GM20431 (cell line): ENCODE data around the gene VRK1.

ENCODE experiments used
- in situ Hi-C: fragments of 300-500 bp; cut with MseI, MboI; formaldehyde crosslinking; loops from one replicate; pipeline ENCODE4 v1.15.0; 2020; ENCODE audit warnings: low sequenced_read_pairs; ENCODE audit not compliant: unreplicated experiment

VRK1 gene

DNA sequence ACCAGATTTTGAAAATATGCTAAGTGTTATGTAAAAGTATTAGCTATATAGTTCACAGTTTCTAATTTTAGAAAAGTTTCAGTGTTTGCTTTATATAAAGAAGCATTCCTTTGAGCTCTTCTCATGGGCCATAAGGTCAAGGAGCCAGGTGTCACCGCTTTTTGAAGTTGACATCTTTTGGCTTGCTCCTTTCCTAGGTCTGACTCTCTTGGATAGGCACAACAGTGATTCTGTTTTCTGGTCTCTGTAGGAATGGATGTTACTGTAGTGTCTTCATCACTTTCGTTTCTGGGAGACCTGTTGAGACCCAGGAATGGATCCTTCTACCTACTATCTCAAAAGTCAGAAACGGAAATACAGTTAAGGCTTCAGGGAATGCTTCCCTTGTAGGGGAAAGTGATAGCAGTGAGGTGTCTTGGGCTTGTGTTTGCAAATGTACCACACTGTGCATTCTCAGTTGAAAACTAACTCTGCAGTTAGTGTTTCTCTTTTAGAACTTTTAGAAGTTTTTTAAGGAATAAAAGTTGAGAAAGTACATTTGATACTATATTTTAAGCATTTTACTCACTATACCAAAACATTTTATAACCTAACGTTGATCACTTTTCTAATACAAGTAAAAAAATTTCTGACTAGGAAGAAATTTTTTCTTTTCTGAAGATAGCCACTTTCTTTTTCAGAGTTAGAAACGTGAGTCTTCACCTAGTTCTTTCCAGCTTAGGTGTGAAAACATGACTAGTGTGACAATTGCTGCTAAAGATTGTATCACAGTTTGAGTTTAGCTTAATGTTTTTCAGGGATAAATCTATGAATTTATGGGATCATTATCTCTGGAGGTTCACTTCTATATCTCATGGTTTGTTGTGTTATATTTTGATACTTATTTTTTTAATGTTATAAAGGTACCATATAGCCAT is 20.8 kb downstream of the VRK1 start:
- in situ Hi-C loops: no loop called here

DNA sequence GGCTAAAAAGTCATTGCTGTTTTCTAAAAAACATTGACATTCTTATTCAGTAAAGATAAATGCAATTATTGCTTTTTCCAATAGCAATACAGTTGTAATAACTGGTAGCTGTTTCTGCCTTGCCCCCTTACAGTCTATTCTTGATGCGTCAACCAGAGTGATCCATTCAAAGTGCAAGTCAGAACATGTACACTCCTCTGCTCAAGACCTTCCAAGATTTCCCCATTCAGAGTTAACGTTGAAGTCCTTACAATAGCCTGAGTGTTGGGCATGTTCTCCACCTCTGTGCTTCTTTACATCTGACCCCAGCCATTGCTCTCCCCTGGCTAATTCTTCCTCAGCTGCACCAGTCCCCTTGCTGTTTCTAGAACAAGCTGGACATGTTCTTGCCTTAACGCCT is 24.3 kb downstream of the VRK1 start:
- in situ Hi-C loops: no loop called here

DNA sequence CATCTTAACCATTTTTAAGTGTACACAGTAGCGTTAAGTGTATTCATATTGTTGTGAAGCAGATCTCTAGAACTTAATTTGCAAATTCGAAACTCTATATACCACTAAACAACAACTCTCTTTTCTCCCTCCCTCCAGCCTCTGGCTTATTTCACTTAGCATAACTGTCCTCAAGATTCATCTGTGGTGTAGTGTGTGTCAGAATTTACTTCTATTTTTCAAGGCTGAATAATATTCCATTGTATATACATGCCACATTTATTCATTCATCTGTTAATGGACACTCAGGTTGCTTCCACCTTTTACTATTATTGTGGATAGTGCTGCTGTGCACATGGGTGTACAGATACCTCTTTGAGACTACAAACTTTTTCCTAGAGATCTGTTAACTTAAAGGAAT is 26.5 kb downstream of the VRK1 start:
- in situ Hi-C loops: no loop called here

DNA sequence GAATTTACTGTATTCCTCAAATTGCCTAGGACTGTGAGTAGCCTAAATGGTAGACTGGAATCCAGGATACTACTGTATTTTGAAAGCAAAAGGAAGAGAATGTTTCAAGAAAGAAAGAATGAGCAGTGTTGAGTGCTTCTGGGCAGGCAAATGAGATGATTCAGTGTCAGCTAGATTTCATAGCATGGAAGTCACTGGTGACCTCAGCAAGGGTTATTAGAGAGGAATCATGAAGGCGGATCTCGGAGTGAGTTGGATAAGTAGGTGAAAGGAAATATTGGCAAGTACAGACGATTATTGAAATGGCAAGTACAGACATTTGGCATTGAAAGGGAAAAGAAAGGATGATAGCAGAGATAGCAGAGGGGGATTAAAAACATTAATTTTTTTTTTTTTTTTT is 27.1 kb downstream of the VRK1 start:
- in situ Hi-C loops: no loop called here

DNA sequence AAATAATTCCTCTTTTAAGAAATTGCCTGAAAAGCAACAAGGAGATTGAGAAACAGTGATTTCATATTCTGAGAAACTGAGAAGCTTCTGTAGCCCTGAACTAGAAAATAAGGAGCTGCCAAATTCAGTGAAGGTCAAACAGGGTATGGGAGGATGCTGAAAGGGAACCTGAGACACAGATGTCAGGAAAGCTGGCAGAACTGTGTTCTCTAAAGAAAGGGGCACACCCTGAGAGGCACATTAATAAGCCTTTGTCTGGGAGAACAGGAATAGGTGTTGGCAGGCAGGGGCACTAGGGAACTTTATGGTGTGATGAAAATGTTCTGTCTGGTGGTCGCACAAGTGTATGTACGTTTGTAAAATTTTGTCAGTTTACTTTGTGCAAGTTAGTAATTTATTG is 29.6 kb downstream of the VRK1 start:
- in situ Hi-C loops: no loop called here

DNA sequence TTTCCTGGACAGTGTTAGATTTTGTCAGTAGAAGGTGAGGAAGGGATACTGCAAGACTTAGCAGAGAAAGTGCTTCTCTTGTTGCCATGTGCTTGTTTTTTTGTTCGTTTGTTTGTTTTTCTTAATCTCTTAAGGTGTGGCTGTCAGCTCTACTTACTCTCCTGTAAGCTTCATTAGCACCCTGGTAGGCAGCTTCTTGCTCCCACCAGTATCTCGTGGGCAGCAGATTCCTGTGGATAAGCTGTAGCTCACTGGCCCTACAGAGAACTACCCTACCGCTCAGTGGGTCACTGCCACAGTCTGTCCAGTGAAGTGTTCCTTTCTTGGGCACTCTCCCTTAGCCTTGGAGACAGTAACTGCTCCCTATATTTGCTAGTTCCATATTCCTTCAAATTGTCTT is 30.1 kb downstream of the VRK1 start:
- in situ Hi-C loops: no loop called here

DNA sequence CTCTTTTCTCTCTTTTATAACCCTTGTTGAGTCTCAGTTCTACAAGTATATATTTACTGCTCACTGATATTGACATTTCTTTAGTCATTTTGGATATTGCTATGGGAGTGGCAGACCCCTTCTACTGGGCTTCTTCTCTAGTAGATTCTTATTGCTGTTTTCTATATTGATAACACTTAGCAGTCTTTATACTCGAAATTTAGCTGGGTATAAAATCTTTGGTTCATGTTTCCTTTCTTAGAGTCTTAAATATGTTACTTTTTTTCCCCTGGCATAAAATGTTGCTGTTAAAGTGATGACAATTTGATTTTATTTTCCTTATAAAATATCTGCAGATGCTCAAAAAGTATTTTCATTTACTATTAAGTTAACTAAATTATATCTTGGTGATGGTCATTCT is 32.6 kb downstream of the VRK1 start:
- in situ Hi-C loops: no loop called here

DNA sequence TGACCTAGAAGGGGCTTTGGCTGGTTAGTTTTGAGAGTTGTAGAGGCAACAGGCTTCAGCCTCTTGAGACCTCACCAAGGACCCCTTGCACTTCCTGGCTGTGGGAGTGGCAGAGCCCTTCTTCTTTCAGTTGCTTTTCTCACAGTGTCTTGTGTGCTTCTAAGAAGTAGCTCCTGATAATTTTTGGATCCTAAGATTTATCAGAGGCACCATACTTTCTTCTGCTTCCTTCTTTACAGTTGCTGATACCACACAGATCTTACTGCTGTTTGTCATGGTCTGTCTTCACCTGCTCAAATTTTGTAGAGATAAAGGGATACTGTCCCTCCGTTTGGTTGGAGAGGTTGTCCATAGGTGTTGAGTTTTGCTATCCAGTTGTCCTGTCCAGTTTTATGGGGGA is 33.8 kb downstream of the VRK1 start:
- in situ Hi-C loops: no loop called here

DNA sequence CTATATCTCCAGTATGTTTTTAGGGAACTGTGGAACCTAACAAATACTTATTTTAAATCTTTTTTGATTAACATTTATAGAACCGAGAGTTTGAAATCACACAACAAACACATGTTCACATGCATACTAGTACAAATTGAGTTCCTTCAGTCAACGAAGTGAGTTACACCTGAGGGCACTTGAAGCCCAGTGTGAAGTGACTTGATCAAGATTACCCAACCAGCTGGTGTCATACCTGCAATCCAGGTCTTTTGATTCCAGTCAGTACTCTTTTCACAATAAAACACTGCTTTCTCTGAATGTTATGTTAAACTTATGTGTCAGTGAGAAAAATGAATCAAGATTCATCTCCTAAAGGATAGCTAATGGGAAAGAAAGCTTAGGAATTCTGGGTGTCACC is 35.2 kb downstream of the VRK1 start:
- in situ Hi-C loops: no loop called here

DNA sequence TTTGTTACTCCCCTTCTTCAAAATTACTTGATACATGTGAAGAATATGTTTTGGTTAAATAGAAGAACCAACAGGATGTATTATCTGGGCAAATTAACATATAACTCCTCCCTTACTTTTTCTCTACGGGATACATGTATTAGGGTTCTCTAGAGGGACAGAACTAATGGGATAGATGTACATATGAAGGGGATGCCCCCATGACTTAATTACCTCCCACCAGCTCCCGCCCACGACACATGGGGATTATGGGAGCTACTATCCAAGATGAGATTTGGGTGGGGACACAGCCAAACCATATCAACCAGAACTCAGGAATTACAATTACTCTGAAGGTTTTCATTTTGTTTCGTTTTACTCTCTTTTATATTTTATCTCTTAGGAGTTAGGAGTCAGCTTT is 41.3 kb downstream of the VRK1 start:
- in situ Hi-C loops: no loop called here

DNA sequence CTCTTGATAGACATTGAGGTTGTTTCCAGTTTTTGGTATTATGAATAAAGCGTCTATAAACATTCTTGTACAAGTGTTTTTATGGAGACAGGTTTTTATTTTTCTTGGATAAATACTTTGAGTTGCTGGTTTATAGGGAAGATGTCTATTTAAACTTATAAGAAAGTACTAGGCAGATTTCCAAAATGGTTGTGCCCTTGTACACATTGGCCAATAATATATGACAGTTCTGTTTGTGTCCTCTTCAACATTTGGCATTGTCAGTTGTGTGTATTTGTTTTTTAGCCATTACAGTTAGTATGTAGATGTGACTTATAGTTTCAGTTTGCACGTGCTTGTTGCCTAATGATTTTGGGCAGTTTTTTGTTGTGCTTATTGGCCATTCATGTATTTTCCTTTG is 42.1 kb downstream of the VRK1 start:
- in situ Hi-C loops: no loop called here

DNA sequence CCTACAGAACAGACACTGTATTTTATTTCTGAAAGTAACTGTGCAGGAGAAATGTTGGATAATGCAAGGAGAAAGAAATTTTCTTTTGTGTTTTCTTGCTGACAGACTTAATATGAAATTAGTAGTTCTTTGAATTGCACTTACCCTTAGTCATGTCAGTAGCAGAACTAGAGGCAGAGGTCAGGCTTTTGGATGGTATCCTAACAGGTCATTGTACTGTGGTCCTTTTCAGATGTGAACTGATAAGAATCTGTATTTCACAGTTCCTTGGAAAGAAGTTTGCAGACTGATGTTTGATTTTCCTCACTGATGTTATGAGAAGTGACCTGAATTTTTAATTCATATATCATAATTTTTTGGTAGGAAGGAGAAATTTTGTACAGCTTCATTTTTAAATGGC is 46.0 kb downstream of the VRK1 start:
- in situ Hi-C loops: no loop called here

DNA sequence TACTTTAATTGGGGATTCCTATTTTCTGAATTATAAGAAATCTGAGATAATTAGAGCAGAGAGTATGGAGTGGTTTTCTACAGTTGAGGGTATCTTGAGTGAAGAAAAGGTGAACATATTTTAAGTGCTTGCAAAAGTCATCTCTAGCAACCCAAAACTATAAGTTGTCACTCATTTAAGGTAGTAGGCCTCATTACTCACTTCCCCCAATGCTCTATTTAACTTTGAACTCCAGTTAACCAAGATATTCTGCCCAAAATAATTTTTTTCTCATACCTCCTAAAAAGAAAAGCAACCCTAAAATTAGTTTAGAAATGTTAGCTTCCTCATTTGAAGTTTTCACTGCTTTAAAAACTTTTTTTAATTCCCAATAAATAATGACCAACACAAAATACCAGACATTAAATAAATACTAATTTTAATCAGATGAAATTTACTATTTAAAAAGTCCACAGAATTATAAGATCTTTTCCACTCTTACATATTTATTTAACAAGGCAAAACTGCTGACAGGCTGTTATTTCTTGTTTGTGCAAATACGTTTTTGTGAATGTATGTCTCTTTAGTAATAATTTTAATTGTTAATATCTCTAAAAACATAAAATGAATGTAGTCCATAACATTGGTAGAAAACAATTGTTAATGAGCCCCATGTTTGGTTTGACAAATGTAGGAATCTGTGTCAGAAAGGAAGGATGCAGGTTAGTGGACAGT is 47.8 kb downstream of the VRK1 start:
- in situ Hi-C loops: no loop called here

DNA sequence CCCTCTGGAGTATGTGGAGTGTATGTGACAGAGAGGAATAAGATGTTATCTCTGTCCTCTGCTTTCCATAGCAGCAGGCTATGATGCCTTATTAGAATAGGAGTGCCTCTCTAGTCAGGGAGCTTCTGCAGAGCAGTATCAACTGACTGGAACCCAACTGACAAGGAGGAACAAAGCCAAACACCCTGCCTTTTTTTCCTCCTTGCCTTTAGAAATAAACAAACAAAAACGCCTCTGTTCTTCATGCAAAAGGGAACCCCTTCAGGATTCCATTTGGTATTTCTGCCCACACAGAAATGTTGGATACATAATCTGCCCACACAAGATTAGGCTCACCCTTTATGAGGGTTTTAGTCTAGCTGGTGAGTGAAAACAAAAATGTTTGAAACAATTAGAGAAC is 50.3 kb downstream of the VRK1 start:
- in situ Hi-C loops: no loop called here

DNA sequence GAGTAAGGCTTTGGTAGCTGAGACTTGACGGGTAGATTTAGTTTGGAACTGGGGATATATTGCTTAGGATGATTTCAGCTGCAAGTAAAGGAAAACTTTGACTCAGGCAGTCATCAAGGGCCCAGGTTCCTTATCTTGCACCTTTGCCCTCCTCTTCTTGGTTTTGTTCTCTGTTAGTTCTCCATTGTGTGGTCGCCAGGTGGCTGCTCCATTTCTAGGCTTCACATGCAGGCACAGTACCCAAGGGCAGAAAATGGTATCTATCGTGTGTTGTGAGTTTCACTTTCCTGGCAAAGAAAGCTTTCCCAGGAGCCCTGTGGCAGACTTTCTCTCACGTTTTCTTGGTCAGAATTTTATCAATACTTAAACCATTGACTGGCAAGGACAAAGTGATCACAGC is 50.8 kb downstream of the VRK1 start:
- in situ Hi-C loops: no loop called here

DNA sequence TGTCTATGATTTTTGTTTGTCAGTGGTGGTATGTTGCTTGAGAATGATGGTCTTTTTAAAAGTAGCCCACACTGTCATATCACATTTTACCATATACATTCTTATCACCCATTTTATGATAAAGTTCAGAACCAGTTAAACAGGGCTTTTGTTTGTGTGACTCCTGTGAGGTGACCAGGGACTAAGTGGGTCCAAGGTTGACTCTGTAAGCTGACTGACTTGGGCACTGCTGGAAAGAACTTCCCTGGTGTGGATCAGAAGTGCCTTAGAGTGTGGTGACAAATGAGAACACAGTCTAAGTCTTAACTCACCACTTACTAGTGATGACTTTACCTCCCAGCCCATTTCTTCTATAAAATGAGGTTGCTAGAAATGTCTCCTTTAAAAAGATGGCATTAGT is 52.6 kb downstream of the VRK1 start:
- in situ Hi-C loops: no loop called here

DNA sequence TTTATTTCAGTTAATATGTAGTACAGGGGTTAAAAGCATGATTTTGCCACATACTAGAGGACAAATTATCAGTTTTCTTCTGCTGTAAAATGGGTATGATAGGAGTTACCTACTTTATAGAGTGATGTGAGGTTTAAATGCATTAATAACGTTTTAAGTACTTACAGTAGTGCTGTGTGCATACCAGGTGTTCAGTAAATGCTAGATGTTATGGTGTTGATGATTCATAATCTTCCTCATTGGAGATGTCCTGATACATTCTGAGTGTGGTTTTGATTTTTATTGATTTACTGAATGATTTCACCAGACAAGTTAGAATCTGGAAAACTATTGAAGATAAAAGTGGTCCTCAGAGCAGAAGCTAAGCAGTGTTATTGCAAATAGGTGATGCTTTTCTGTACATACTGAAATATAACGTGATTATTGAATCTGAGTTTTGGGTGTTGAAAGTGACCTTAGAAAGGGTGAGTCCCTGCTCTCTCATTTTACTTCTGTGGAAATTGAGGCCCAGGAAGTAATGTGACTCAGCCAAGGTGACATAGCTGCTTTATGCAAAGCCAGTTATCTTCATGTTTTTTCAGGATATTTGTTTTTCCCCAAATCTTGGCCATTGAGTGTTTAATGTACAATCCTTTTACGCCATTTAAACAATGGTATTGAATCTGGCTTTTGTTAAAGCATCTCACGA is 54.7 kb downstream of the VRK1 start:
- in situ Hi-C loops: no loop called here

DNA sequence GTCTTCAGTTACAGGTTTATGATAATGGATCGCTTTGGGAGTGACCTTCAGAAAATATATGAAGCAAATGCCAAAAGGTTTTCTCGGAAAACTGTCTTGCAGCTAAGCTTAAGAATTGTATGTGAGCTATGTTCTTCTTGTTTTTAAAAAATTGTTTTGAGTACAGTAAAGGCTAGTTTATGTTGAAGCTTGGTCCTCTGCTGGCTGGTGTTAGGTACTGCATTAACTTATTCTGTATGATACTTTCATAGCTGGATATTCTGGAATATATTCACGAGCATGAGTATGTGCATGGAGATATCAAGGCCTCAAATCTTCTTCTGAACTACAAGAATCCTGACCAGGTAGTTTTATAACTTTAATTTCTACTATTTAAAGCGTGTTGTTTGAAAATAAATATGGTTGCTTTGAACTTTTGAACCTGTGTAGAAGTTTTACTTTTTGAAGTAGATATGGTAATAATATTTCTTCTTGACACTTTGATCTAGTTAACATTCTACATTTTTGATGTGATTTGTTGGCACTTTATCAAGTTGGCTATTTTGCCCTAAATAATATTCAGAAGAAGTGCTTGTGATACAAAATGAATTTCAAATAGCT is 55.7 kb downstream of the VRK1 start:
- in situ Hi-C loops: no loop called here

DNA sequence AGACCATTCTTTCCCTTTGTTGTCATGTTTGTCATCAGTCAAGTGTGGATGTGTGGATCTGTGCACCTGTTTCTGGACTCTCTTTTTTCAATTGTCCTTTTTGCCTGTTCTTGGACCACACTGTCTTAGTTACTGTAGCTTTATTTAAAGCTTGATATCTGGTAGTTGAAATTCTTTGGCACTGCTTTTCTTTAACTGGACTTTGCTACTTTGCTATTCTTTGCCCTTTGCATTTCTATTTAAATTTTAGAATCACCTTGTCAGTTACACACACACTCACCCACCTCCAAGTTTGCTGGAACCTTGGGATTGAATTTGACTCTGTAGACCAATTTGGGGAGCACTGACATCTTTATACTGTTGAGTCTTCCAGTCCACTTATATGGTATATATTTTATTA is 61.5 kb downstream of the VRK1 start:
- in situ Hi-C loops: no loop called here

DNA sequence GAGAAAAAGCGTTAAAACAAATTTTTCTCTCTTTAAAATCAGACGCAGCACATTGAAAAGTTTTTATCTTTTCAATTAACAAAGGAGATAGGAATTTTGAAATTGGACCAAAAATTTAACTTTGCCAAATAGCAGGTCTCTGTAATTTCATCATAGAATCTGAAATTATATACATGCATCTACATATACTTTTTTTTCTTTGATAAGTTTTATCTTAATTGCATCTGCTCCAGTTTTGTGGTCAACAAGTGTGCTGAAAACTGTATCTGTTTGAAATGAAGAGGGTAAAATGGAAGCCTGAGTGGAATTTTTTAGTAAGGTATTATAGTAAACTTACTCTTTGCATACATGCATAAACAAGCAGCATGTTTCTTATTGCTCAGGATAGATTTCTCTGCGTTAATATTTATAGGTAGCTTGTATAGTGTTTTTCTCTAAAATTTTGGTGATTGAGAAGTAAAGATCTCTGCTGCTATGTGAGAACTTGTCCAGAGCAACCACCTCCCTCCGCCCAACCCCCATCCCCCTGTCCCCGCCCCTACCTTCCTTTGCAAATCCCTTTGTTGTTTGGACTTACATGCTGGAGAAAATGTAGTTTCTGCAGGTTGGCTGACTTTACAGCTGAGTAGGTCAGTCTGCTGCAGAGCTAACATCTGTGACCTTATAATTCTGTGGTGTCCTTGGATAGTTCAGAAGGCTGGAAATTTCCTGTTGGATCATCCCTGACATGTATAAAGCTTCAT is 64.6 kb downstream of the VRK1 start:
- in situ Hi-C loops: no loop called here
